ENCODE results near the gene TEAD2.

Gene TEAD2

DNA sequence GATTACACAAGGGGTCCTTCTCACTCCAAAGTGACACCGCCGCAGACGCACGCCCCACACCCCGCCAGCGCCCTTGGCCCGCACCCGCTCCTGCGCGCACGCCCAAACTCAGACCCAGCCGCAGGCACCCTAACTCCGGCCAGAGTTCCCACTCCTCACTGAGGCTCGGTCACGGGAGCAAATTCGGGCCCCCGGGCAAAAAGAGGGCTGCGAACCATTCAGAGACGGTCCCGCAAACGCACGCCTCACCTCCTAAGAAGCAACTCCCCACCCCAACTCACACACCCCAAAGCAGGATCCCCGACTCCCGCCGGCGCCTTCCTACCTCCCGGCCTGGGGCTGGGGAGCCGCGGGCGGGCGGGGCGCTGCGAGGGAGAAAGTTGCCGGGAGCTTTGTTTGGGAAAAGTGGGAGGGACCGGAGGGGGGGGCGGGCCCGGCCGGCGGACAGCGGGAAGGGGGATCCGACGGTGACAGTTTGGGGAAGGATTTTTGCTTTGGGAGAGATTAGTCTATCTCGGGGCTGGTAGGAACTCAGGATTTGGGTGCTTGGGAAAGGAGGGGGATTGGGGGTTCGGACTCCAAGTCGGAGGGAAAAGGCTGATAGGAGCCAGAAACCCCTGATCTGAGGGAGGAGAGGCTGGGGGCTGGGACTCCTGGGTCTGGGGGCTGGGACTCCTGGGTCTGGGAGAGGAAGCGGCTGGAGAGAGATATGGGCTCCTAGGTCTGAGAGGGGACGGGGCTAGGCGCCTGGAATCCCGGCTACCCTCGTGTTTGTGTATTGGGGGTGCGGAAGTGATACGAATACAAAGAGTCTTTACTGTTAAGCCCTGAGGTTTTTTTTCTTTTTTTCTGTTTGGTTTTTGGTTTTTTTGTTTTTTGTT lies at the start of gene TEAD2:
Gene TEAD2 (minus strand): TSS at position 369 of the 881 bp plus-strand sequence. CDS start 2,341 bp downstream, outside the sequence.
- Mint-ChIP-seq H3K4me1 (peaks cover 3% of the 10 kb centered on the region), H3K4me3 (peak within 1 kb of the TSS; percentile 44), H3K27ac (no peak within 1 kb of the TSS), H3K27me3 (no peaks in the 10 kb centered on the region), H3K9me3 (no peaks in the 10 kb centered on the region), H3K36me3 (no peaks in the 10 kb centered on the region)
- ATAC-seq = no peak

DNA sequence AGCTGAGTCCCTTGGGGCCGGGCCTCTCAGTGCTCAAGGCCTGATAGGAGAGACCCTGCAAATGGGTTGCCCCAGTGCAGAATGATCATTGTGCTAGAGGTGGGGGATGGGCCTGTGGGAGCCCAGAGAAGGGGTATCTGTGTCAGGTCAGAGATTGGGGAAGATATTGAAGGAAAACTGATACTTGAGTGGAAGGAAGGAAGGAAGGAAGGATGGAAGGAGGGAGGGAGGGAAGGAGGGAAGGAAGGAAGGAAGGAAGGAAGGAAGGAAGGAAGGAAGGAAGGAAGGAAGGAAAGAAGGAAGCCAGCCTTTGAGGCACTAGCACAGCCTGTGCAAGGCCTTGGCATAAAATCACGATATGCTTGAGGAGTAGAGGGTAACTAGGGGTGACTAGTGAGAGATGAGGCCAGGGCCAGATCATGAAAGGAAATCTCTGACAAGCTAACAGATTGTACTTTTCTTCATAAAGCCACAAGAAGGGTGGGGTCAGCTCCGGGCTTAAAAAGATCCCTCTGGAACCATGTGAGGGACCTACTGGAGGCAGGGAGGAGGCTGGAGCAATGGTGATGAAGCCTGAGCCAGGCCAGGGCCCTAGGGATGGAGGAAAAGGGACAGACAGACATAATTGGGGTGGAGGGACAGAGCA lies 49.6 kb upstream of the TEAD2 start:
- Mint-ChIP-seq H3K4me3 (peak overlapping the region; percentile 3), H3K4me1 (peaks cover 83% of the 10 kb centered on the region), H3K27me3 (peaks cover 3% of the 10 kb centered on the region), H3K9me3 (peaks cover 4% of the 10 kb centered on the region), H3K27ac (peak overlapping the region; percentile 81), H3K36me3 (no peaks in the 10 kb centered on the region)
- no peak for ATAC-seq

DNA sequence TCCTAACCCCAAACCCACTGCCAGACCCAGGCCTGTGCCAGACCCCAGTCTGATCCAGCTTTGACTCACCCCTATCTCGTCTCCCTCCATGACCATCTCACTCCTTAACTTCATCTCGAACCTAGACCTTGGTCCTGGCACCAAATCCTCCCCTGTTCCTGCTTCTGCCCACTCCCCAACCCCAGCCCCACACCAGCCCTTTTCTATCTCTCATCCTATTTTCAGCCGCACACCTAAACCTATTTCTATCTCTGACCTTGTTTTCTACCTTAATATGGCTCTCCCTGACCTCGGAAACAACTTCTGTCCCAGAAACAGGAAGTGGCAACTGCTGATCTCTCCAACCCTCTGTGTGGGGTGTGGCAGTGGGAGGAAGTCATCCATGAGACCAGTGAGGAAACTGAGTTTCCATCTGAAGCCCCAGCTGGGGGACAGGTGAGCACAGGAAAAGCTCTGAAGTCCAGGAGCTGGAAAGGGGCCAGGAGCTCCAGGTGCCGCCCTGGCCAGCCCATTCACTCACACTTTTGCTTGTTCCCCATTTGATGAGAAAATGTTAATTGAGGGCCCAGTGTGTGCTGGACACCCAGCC lies 47.3 kb upstream of the TEAD2 start:
- Mint-ChIP-seq H3K27me3 (no peaks in the 10 kb centered on the region), H3K4me1 (peaks cover 68% of the 10 kb centered on the region), H3K27ac (peak overlapping the region; percentile 92), H3K36me3 (no peaks in the 10 kb centered on the region), H3K9me3 (peaks cover 4% of the 10 kb centered on the region), H3K4me3 (peak overlapping the region; percentile 44)
- ATAC-seq = peak; percentile 87

- H3K4me1 Mint-ChIP-seq = peaks cover 67% of the 10 kb centered on the region
- no peaks in the 10 kb centered on the region for H3K27me3 Mint-ChIP-seq
- peak overlapping the region; percentile 92 for H3K27ac Mint-ChIP-seq
- H3K4me3 Mint-ChIP-seq = peak overlapping the region; percentile 44
- no peak for ATAC-seq
- peaks cover 4% of the 10 kb centered on the region for H3K9me3 Mint-ChIP-seq
- H3K36me3 Mint-ChIP-seq = no peaks in the 10 kb centered on the region
Observed at GRCh38 chr19:49408816-49409440, 46.7 kb upstream of the TEAD2 start.

DNA sequence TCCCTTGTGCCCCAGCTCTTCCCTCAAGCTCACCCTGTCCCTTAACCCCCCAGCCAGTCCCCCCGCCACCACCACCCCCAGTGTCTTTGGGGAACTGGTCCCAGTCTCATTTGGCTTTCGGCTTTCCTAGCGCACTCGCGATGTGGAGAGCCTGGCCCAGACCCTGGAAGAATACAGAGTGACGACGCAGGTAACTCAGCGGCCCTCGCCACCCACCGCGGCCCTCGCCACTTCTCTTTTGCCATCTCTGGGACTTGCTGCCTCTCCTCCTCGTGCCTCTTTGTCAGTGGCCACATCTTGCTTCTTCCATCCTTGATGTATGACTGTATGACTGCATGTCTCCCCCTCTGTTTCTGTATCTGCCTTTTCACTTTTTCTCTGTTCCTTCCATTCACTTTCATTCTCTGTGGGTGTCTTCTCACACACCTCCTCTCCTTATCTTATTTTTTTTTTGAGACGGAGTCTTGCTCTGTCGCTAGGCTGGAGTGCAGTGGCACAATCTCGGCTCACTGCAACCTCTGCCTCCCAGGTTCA lies 45.3 kb upstream of the TEAD2 start:
- Mint-ChIP-seq H3K9me3 (peaks cover 4% of the 10 kb centered on the region), H3K4me1 (peaks cover 69% of the 10 kb centered on the region), H3K27ac (peak overlapping the region; percentile 92), H3K4me3 (no peak overlapping the region), H3K27me3 (no peaks in the 10 kb centered on the region), H3K36me3 (no peaks in the 10 kb centered on the region)
- no peak for ATAC-seq

DNA sequence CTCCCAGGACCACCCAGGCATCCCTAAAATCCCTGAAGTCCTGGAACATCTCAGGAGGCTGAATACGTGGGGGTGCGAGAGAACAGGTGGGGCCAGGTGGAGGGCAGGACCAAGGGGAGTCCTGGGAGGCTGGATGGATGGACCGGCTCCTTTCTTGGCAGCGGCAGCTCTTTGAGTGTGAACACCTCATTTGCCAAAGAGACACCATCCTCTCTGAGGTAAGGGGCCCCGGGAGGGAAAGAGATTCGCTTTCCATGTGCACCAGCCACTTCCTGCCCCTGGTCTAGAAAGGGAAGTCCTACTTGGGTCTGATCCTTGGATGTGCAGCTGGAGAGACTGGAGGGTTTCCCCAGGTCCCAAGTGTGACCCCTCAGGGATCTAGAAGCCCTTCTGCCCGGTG lies 44.9 kb upstream of the TEAD2 start:
- peak overlapping the region; percentile 92 for H3K27ac Mint-ChIP-seq
- no peaks in the 10 kb centered on the region for H3K36me3 Mint-ChIP-seq
- ATAC-seq = no peak
- H3K9me3 Mint-ChIP-seq = peaks cover 4% of the 10 kb centered on the region
- peaks cover 65% of the 10 kb centered on the region for H3K4me1 Mint-ChIP-seq
- H3K27me3 Mint-ChIP-seq = no peaks in the 10 kb centered on the region
- H3K4me3 Mint-ChIP-seq = no peak overlapping the region

DNA sequence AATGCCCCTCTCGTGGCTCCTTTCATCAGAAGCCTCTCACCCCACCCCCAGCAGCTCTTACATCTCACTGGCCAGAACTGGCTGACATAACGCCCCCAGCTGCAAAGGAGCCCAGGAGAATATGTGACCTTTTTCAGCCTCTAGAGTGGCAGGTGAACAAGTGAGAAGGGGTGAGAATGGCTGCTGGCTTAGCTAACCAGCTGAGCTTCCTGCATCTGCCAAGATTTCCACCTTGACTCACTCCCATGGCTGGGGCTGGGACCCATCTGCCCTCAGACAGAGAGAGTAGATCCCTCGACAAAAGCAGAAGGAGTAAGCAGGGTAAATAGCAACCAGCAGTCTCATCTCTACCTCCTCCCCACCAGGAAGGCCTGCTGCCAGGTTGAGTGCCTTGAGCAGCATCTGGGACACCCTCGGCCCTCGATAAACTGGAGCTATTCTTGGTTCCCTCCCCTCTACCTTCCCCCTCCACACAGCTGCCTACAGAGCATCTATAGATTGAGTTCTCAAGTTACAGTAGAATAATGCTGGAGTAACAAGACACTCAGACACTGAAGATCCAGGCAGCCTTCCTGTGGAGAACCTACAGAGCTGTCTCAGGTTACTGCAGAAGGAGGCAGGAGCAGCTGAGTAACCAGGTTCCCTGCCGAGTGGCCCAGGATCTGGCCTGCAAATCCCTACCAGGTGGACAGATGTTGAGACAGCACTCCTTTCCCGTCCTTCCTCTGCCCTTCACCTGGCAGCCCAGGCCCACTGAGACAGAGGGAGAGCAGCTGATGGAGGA lies 41.4 kb upstream of the TEAD2 start:
- H3K9me3 Mint-ChIP-seq = no peaks in the 10 kb centered on the region
- H3K27ac Mint-ChIP-seq = peak overlapping the region; percentile 85

GRCh38 chr19:49400029-49400428 lies 37.8 kb upstream of the TEAD2 start:
- Mint-ChIP-seq H3K27ac (no peak overlapping the region), H3K4me3 (no peak overlapping the region), H3K9me3 (no peaks in the 10 kb centered on the region), H3K4me1 (peaks cover 28% of the 10 kb centered on the region), H3K27me3 (peaks cover 10% of the 10 kb centered on the region), H3K36me3 (no peaks in the 10 kb centered on the region)
- ATAC-seq = no peak

More for the DNA sequence above, 41.4 kb upstream of the TEAD2 start:
- ATAC-seq = peak; percentile 90
- Mint-ChIP-seq H3K4me1 (peaks cover 40% of the 10 kb centered on the region), H3K4me3 (no peak overlapping the region), H3K36me3 (no peaks in the 10 kb centered on the region), H3K27me3 (no peaks in the 10 kb centered on the region)

DNA sequence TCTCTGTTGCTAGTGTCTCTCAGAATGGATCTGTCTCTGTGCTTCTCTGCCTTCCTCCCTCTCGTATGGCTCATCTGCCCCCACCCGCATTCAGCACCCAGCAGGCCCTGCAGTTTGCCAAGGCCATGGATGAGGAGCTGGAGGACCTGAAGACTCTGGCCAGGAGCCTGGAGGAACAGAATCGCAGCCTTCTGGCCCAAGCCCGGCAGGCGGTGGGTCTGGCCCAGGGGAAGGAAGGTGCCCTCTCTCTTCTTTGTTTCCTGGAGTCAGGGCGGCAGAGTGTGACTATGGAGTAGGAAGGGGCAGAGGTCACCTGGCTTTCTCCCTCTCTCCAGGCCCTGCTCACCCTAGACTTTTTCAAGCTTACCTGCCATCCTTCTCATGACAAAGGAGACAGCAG lies 36.7 kb upstream of the TEAD2 start:
- Mint-ChIP-seq H3K27ac (peak overlapping the region; percentile 18), H3K27me3 (peaks cover 10% of the 10 kb centered on the region), H3K4me1 (peaks cover 23% of the 10 kb centered on the region), H3K9me3 (no peaks in the 10 kb centered on the region), H3K4me3 (no peak overlapping the region), H3K36me3 (no peaks in the 10 kb centered on the region)
- no peak for ATAC-seq

DNA sequence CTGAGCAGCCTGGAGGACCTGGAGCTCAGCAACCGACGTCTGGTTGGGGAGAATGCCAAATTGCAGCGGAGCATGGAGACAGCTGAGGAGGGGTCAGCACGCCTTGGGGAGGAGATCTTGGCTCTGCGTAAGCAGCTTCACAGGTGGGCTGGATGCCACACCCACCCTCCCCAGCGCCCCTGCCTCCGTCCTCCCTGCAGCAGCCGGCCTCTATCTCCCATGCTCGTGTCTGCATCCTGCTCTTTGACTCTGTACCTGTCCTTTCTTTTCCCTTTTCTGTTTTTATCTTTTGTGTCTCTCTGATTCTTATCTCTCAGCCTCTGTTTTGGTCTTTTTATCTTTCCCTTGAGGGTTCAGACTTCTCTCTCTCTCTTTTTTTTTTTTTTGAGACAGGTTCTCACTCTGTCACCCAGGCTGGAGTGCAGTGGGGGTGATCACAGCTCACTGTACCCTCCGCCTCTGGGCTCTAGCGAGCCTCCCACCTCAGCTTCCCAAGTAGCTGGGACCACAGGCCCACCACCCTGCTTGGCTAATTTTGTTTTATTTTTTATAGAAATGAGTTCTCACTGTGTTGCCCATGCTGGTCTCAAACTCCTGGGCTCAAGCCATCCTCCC lies 35.9 kb upstream of the TEAD2 start:
- Mint-ChIP-seq H3K36me3 (no peaks in the 10 kb centered on the region), H3K4me3 (no peak overlapping the region), H3K27ac (peak overlapping the region; percentile 18), H3K27me3 (peaks cover 10% of the 10 kb centered on the region), H3K9me3 (no peaks in the 10 kb centered on the region), H3K4me1 (peaks cover 15% of the 10 kb centered on the region)
- no peak for ATAC-seq

DNA sequence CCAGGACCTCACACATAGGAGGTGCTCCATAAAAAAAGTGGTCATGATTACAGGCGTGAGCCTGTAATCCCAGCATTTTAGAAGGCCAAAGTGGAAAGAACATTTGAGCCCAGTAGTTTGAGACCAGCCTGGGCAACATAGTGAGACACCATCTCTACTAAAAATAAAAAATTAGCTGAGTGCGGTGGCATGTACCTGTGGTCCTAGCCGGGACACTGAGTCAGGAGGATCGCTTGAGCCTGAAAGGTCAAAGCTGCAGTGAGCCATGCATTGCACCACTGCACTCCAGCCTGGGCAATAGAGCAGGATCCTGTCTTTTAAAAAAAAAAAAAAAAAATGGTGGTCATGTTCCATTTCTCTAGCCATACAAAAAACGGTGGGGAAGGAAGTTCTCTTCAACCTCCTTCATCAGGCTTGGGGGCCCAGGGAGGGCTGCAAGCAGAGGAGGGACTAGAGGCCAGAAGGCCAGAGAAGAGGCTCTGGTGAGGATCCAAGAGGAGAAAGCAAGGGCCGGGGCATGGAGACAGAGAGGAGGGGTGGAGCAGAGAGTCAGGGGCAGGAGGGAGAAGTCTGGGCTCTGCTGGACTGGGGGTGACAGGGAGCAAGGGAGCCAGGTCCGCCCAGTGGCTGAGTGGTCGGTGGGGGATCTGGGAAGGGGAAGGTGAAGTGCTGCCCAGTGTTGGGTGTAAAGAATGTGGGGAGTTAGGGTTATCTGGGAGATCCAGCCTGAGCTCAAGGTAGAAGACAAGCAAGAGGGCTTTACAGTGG lies 34.7 kb upstream of the TEAD2 start:
- peaks cover 10% of the 10 kb centered on the region for H3K27me3 Mint-ChIP-seq
- no peaks in the 10 kb centered on the region for H3K9me3 Mint-ChIP-seq
- H3K36me3 Mint-ChIP-seq = no peaks in the 10 kb centered on the region
- H3K4me3 Mint-ChIP-seq = no peak overlapping the region
- ATAC-seq = no peak
- H3K4me1 Mint-ChIP-seq = peaks cover 13% of the 10 kb centered on the region
- peak overlapping the region; percentile 41 for H3K27ac Mint-ChIP-seq

- ATAC-seq = no peak
- peak overlapping the region; percentile 41 for H3K27ac Mint-ChIP-seq
- H3K36me3 Mint-ChIP-seq = no peaks in the 10 kb centered on the region
- peaks cover 25% of the 10 kb centered on the region for H3K4me1 Mint-ChIP-seq
- peaks cover 10% of the 10 kb centered on the region for H3K27me3 Mint-ChIP-seq
- no peaks in the 10 kb centered on the region for H3K9me3 Mint-ChIP-seq
- no peak overlapping the region for H3K4me3 Mint-ChIP-seq
Observed at GRCh38 chr19:49395581-49396407, 33.6 kb upstream of the TEAD2 start.

DNA sequence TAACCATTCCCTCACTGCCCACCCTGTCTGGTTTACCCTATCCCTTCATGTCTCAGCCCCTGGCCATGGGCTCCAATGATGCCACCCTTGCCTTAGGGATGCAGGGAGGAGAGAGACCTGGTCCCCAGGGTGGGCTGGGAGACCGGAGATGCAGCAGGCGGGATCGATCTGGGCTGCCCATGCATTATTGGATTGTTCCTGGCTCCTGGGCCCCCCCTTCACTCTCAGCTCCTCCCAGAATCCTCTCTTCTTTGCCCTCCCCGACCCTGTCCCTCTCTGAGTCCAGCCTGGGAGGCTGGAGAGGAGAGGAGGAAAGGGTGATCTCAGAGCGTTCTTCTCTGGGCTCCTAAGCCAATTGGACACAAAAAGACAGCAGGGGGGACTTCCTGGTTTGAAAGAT lies 31.7 kb upstream of the TEAD2 start:
- Mint-ChIP-seq H3K4me1 (peaks cover 44% of the 10 kb centered on the region), H3K27me3 (peaks cover 10% of the 10 kb centered on the region), H3K9me3 (no peaks in the 10 kb centered on the region), H3K4me3 (no peak overlapping the region), H3K27ac (no peak overlapping the region), H3K36me3 (no peaks in the 10 kb centered on the region)
- no peak for ATAC-seq
